Stimulated activated CD4-positive, alpha-beta T cell treated with anti-CD3 and anti-CD28 coated beads, Interleukin-12 subunit alpha, Interleukin-12 subunit beta, amount 100 ng/mL, for 24 hours (primary cell): ENCODE results near the gene CSKMT.
"Not testable (repeated sequence)": the region's sequence is repeated elsewhere in the genome, so short reads cannot be mapped to it uniquely, and the experiment has no call there.

Experiments
- DNase-seq, 2 experiments: peaks; one replicate each; pipeline ENCODE4 v3.0.0-alpha.2; 2020; ENCODE audit warnings: low read depth in 2 of 2

CSKMT gene

GRCh38 chr11:62665075-62665598, at the start of gene CSKMT, which contains the start of gene C11orf98:
Gene CSKMT, plus strand, starts transcription at chr11:62665312. Its CDS starts 568 bp downstream, at chr11:62665880.
Gene C11orf98, minus strand, starts transcription at chr11:62665210. Its CDS starts 41 bp downstream, at chr11:62665169.
- DNase-seq, result peak; percentile 96 to 97

GRCh38 chr11:62615521-62615920, 49.6 kb upstream of the CSKMT start:
- DNase-seq, result no peak

- not testable (repeated sequence) for DNase-seq
These were observed 48.2 kb upstream of the CSKMT start for GRCh38 chr11:62616957-62617356.

GRCh38 chr11:62621027-62621566, 44.0 kb upstream of the CSKMT start:
- DNase-seq, result no peak

- peak; percentile 92 to 94 for DNase-seq
These were observed 43.3 kb upstream of the CSKMT start, which contains the start of gene B3GAT3 for GRCh38 chr11:62621567-62622470. Gene B3GAT3, minus strand, starts transcription at chr11:62621986. Its CDS starts 39 bp downstream, at chr11:62621947.

GRCh38 chr11:62622476-62623089, 42.5 kb upstream of the CSKMT start:
- DNase-seq, result no peak

GRCh38 chr11:62627713-62628112, 37.4 kb upstream of the CSKMT start:
- no peak for DNase-seq

- DNase-seq, result no peak
These were observed 32.6 kb upstream of the CSKMT start for GRCh38 chr11:62632492-62632891.

GRCh38 chr11:62644220-62644619, 20.9 kb upstream of the CSKMT start:
- DNase-seq, result no peak

GRCh38 chr11:62645671-62645945, 19.5 kb upstream of the CSKMT start:
- no peak for DNase-seq

GRCh38 chr11:62645946-62646824, 18.9 kb upstream of the CSKMT start, which contains the start of gene GANAB:
Gene GANAB, minus strand, starts transcription at chr11:62646613. Its CDS starts 14 bp downstream, at chr11:62646599.
- DNase-seq, result peak; percentile 99 to 100

- DNase-seq, result no peak
These were observed 18.1 kb upstream of the CSKMT start for GRCh38 chr11:62646825-62647608.

GRCh38 chr11:62647609-62648005, 17.5 kb upstream of the CSKMT start:
- DNase-seq, result no peak

- DNase-seq, result no peak
These were observed 16.7 kb upstream of the CSKMT start for GRCh38 chr11:62648185-62648966.

GRCh38 chr11:62648967-62649364, 16.1 kb upstream of the CSKMT start:
- no peak for DNase-seq

- no peak for DNase-seq
These were observed 15.6 kb upstream of the CSKMT start for GRCh38 chr11:62649486-62649885.

GRCh38 chr11:62650283-62650682, 14.8 kb upstream of the CSKMT start:
- DNase-seq, result not testable (repeated sequence)

- no peak for DNase-seq
These were observed 12.7 kb upstream of the CSKMT start for GRCh38 chr11:62652161-62653006.

- DNase-seq, result no peak
These were observed 10.8 kb upstream of the CSKMT start for GRCh38 chr11:62654297-62654696.
